Measurements from ENCODE around the gene ADAMTS7. TPM values are rescaled to one million over a fixed set of nuclear protein-coding genes. Genes with fewer than 3 reads are reported as not detected.
"Not testable (repeated sequence)": the region's sequence is repeated elsewhere in the genome, so short reads cannot be mapped to it uniquely, and the experiment has no call there.

Gene ADAMTS7
- total RNA-seq, 5 donors from 2014 or later (not counting 1 experiment from before 2014, with no cell fraction given), result 0.79 to 2.3 (median 1.0) TPM; not detected in 2

DNA sequence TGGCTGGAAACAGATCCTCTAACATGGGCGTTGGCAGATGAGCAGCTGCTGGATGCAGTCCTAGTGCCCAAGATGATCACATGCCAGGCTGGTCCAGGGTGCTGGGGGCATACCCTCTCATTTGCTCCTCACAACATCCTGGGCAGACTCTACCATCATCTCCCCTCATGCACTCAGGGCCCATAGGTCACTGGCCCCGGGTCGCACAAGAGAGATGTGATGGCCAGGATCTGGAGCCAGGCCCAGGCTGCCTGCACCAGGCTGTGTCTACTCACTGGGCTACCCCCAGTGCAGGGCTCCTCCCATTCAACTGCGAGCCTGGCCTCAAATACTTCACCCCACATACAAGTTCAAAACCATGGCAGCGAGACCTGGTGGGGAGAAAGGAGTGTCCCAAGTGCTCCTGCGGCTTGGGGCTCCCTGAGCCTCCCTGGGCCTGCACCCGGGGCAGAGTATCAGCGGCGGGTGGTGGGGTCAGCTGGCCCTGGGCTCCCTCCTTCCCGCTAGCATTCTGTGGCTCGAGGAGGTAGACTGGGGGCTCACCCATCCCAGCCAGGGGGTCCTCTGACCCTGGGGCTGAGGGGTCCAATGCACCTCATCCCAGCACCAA lies 32.0 kb downstream of the ADAMTS7 start:
- CTCF ChIA-PET, H3K27ac Mint-ChIP-seq: not testable (repeated sequence)

DNA sequence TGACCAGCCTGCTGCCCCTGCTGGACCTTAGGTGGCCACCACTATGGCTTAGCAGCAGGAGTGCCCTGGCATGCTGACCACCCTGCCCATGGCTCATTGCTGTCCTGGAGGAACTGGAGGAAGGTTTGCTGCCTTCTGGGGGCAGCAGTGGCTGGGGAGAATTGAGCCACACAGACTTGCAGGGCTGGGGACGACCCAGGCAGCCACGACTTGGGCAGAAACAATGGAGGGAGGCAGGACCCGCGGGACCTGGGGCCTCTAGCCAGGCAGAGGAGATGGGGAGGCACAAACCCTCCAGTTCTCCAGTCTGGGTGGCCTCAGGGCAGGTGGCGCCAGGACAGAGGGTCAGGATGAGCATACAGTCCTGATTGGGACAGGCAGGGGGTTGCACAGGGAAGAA lies 32.8 kb downstream of the ADAMTS7 start:
- no peak overlapping the region for H3K4me3 Mint-ChIP-seq
- Histone ChIP-seq H3K36me3 (ENCODE audit: control insufficient read depth in 2 of 2, extremely low read depth in 1 of 2, insufficient read depth in 1 of 2, low read length in 1 of 2) (no peaks in the 10 kb centered on the region), H3K4me3 (ENCODE audit: control insufficient read depth in 1 of 2, extremely low read depth in 1 of 2, low read length in 1 of 2) (no peak overlapping the region), H3K27me3 (replicated peaks in 1 of 2; ENCODE audit: control insufficient read depth in 2 of 2, extremely low read depth in 1 of 2, insufficient read depth in 2 of 2, low read length in 1 of 2) (no peaks in the 10 kb centered on the region), H3K9me3 (no peaks in the 10 kb centered on the region), H3K27ac (ENCODE audit: low read length) (no peak overlapping the region), H3K4me1 (ENCODE audit: control insufficient read depth in 1 of 2, extremely low read depth in 1 of 2, insufficient read depth in 2 of 2, low read length in 2 of 2) (no peaks in the 10 kb centered on the region)
- H3K27ac Mint-ChIP-seq, result no peak overlapping the region
- DNase-seq, result no peak
- H3K9me3 Mint-ChIP-seq, result no peaks in the 10 kb centered on the region
- no peaks in the 10 kb centered on the region for H3K4me1 Mint-ChIP-seq
- no peaks in the 10 kb centered on the region for H3K27me3 Mint-ChIP-seq
- POLR2A ChIA-PET, result no interaction called here
- no peaks in the 10 kb centered on the region for H3K36me3 Mint-ChIP-seq
- CTCF ChIA-PET, result no interaction called here
- ATAC-seq (replicated peaks in 1 of 4), result no peak
- WGBS (ENCODE audit: insufficient coverage), result 76% methylated on average over 5 of the region's 5 CpGs

More for the DNA sequence above, 32.0 kb downstream of the ADAMTS7 start:
- H3K4me3 ChIP-seq (ENCODE audit: control insufficient read depth in 1 of 2, extremely low read depth in 1 of 2, low read length in 1 of 2); H3K9me3 ChIP-seq; POLR2A ChIA-PET; H3K27ac ChIP-seq (ENCODE audit: low read length); H3K4me1 ChIP-seq (ENCODE audit: control insufficient read depth in 1 of 2, extremely low read depth in 1 of 2, insufficient read depth in 2 of 2, low read length in 2 of 2); H3K27me3 ChIP-seq (replicated peaks in 1 of 2; ENCODE audit: control insufficient read depth in 2 of 2, extremely low read depth in 1 of 2, insufficient read depth in 2 of 2, low read length in 1 of 2); H3K9me3 Mint-ChIP-seq; H3K36me3 Mint-ChIP-seq; ATAC-seq (replicated peaks in 1 of 4); H3K4me1 Mint-ChIP-seq; H3K4me3 Mint-ChIP-seq; DNase-seq; H3K36me3 ChIP-seq (ENCODE audit: control insufficient read depth in 2 of 2, extremely low read depth in 1 of 2, insufficient read depth in 1 of 2, low read length in 1 of 2); H3K27me3 Mint-ChIP-seq: not testable (repeated sequence)
- WGBS (ENCODE audit: insufficient coverage), result 83% methylated on average over 5 of the region's 11 CpGs

DNA sequence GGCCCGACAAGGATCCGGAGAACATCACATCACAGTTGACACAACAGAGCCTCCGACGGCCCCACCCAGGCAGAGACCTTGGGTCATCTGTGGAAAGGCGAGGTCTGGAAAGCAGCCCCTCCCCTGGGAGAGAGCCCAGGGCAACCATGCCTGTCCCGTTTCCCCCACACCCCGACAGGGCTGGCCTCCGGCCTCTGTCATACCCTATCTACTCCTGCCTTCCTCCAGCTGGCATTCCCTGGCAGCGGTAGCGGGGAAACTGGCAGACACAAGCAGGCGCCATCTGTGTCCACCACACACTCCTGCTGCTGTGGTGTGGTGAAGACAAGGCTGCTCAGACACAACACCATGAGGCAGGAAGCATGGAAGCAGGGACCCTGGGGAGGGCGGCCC lies 33.3 kb downstream of the ADAMTS7 start:
- WGBS (ENCODE audit: insufficient coverage), result 84% methylated on average over 9 of the region's 12 CpGs
- H3K4me3 Mint-ChIP-seq; H3K27me3 Mint-ChIP-seq; POLR2A ChIA-PET; H3K27ac Mint-ChIP-seq; CTCF ChIA-PET; DNase-seq; H3K9me3 Mint-ChIP-seq; H3K4me3 ChIP-seq (ENCODE audit: control insufficient read depth in 1 of 2, extremely low read depth in 1 of 2, low read length in 1 of 2); H3K4me1 ChIP-seq (ENCODE audit: control insufficient read depth in 1 of 2, extremely low read depth in 1 of 2, insufficient read depth in 2 of 2, low read length in 2 of 2); H3K9me3 ChIP-seq; H3K27me3 ChIP-seq (replicated peaks in 1 of 2; ENCODE audit: control insufficient read depth in 2 of 2, extremely low read depth in 1 of 2, insufficient read depth in 2 of 2, low read length in 1 of 2); ATAC-seq (replicated peaks in 1 of 4); H3K36me3 Mint-ChIP-seq; H3K4me1 Mint-ChIP-seq; H3K36me3 ChIP-seq (ENCODE audit: control insufficient read depth in 2 of 2, extremely low read depth in 1 of 2, insufficient read depth in 1 of 2, low read length in 1 of 2); H3K27ac ChIP-seq (ENCODE audit: low read length): not testable (repeated sequence)

DNA sequence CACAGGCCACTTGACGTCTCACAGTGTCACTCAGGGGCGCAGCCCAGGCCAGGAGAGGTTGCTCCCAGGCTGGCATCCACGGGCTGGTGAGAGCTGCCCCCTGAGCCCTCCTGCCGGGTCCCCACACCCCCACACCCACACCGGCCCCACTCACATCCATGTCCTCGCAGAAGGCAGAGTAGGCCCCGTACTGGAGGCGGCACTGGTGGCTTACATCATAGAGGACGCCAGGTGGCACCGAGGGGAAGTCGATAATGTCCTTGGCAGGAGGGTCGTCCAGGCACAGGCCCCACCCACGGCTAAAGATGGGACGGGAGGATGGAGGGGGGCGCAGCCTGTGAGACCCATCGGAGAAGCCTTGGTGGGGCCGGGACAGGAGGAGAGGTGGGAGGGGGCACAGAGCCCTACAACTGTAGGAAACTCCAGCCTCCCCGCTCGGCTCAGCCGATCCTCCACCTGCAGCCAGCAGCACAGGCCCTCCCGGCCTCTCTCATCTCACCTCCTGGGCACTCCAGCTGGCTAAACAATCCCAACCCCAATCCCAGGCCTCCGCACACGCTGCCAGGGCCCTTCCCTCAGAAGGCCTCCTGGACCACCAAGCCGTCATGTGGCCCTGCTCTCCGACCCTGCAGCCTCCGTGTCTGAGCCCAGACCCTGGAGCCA lies 33.8 kb downstream of the ADAMTS7 start:
- H3K9me3 Mint-ChIP-seq; H3K27ac Mint-ChIP-seq; DNase-seq; POLR2A ChIA-PET; H3K36me3 Mint-ChIP-seq; H3K4me3 ChIP-seq (ENCODE audit: control insufficient read depth in 1 of 2, extremely low read depth in 1 of 2, low read length in 1 of 2); H3K27me3 Mint-ChIP-seq; H3K36me3 ChIP-seq (ENCODE audit: control insufficient read depth in 2 of 2, extremely low read depth in 1 of 2, insufficient read depth in 1 of 2, low read length in 1 of 2); H3K9me3 ChIP-seq; ATAC-seq (replicated peaks in 1 of 4); H3K27ac ChIP-seq (ENCODE audit: low read length); H3K4me1 Mint-ChIP-seq; H3K4me3 Mint-ChIP-seq; CTCF ChIA-PET; H3K27me3 ChIP-seq (replicated peaks in 1 of 2; ENCODE audit: control insufficient read depth in 2 of 2, extremely low read depth in 1 of 2, insufficient read depth in 2 of 2, low read length in 1 of 2); H3K4me1 ChIP-seq (ENCODE audit: control insufficient read depth in 1 of 2, extremely low read depth in 1 of 2, insufficient read depth in 2 of 2, low read length in 2 of 2): not testable (repeated sequence)
- WGBS (ENCODE audit: insufficient coverage), result 92% methylated on average over 17 of the region's 26 CpGs

DNA sequence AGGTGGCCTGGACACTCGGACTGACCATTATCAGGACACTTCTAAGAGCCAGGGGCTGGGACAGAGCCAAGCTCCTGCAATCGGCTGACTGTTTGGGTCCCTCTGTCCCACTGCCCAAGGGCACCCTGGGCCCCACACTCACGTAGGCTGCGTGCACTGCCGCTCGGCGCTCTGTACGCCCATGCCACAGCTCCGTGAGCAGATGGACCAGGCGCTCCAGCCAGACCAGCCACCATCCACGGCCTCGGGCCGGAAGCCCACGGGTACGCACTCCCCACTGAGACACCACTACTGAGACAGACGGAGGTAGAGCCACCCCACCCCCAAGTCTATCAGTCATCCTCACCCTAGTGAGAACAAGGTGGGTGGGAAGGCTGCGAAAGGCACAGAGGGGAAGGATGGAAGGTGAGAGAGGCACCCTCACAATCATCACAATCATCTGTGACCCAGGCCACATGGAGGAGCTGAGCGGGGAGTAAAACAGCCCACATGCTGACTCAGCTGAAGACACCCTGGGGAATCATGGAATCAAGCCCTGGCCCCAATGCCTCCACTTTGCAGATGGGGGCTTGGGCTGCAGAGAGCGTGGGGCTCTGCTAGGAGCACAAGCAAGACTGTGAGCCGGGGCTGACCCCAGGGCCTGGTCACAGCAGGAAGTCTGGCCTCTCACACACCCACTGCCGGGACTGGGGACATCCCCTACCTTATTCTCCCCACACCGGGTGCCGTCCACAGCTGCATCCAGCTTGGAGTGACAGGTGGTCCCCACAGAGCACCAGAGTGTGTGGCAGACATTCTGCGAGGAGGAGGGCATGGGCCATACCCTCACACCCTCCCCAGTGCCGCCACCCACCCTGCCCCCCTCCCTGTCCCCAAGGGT lies 35.0 kb downstream of the ADAMTS7 start:
- H3K36me3 Mint-ChIP-seq; H3K4me1 Mint-ChIP-seq; H3K27ac Mint-ChIP-seq; H3K27ac ChIP-seq (ENCODE audit: low read length); ATAC-seq (replicated peaks in 1 of 4); H3K9me3 ChIP-seq; H3K4me3 ChIP-seq (ENCODE audit: control insufficient read depth in 1 of 2, extremely low read depth in 1 of 2, low read length in 1 of 2); DNase-seq; H3K4me3 Mint-ChIP-seq; H3K27me3 Mint-ChIP-seq; CTCF ChIA-PET; H3K27me3 ChIP-seq (replicated peaks in 1 of 2; ENCODE audit: control insufficient read depth in 2 of 2, extremely low read depth in 1 of 2, insufficient read depth in 2 of 2, low read length in 1 of 2); H3K36me3 ChIP-seq (ENCODE audit: control insufficient read depth in 2 of 2, extremely low read depth in 1 of 2, insufficient read depth in 1 of 2, low read length in 1 of 2); H3K4me1 ChIP-seq (ENCODE audit: control insufficient read depth in 1 of 2, extremely low read depth in 1 of 2, insufficient read depth in 2 of 2, low read length in 2 of 2); POLR2A ChIA-PET; H3K9me3 Mint-ChIP-seq: not testable (repeated sequence)
- WGBS (ENCODE audit: insufficient coverage), result 70% methylated on average over 5 of the region's 25 CpGs

DNA sequence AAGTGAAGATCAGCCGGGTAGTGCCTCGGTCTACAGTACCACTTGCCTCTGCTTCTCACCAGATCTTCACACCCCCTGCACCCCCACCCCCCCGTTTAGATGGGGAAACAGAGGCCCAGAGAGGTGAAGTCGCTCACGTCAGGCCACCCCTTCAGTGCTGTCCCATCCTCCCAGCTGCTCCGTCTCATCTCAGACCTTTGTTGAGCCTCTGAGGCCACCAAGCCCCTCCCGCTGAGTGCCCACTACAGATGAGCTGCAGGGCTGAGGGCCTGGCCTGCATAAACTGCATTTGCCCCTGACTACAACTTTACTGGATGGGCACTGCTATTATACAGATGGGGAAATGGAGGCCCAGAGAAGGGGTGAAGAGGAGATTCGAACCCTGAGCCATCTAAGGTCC lies 35.8 kb downstream of the ADAMTS7 start:
- DNase-seq, result no peak
- no peak overlapping the region for H3K4me3 Mint-ChIP-seq

More for the DNA sequence above, 35.8 kb downstream of the ADAMTS7 start:
- H3K4me1 Mint-ChIP-seq, result no peaks in the 10 kb centered on the region
- no peaks in the 10 kb centered on the region for H3K36me3 Mint-ChIP-seq
- no peaks in the 10 kb centered on the region for H3K9me3 ChIP-seq
- H3K36me3 ChIP-seq (ENCODE audit: control insufficient read depth in 2 of 2, extremely low read depth in 1 of 2, insufficient read depth in 1 of 2, low read length in 1 of 2), result no peaks in the 10 kb centered on the region
- H3K9me3 Mint-ChIP-seq, result no peaks in the 10 kb centered on the region
- no peak overlapping the region for H3K27ac Mint-ChIP-seq
- ChIA-PET CTCF (no interaction called here), POLR2A (no interaction called here)
- no peak overlapping the region for H3K27ac ChIP-seq (ENCODE audit: low read length)
- H3K27me3 Mint-ChIP-seq, result no peaks in the 10 kb centered on the region
- ATAC-seq (replicated peaks in 1 of 4), result no peak
- H3K4me1 ChIP-seq (ENCODE audit: control insufficient read depth in 1 of 2, extremely low read depth in 1 of 2, insufficient read depth in 2 of 2, low read length in 2 of 2), result no peaks in the 10 kb centered on the region
- WGBS (ENCODE audit: insufficient coverage), result 100% methylated on average over 1 of the region's 8 CpGs
- no peak overlapping the region for H3K4me3 ChIP-seq (ENCODE audit: control insufficient read depth in 1 of 2, extremely low read depth in 1 of 2, low read length in 1 of 2)
- H3K27me3 ChIP-seq (replicated peaks in 1 of 2; ENCODE audit: control insufficient read depth in 2 of 2, extremely low read depth in 1 of 2, insufficient read depth in 2 of 2, low read length in 1 of 2), result no peaks in the 10 kb centered on the region
